Keratinocyte (primary cell): ENCODE results near the gene LRRC37B.
"Not testable (repeated sequence)": the region's sequence is repeated elsewhere in the genome, so short reads cannot be mapped to it uniquely, and the experiment has no call there.

ENCODE experiments used
- EZH2 ChIP-seq: IDR thresholded peaks from one replicate; pipeline ENCODE4 v1.6.1; 2012; ENCODE audit warnings: inconsistent platforms, mild to moderate bottlenecking, low read length, moderate library complexity
- TF ChIP-seq, protein P1 (sequence below), 3 experiments: IDR thresholded peaks in 1 of 3; conservative IDR thresholded peaks in 1 of 3; optimal IDR thresholded peaks in 1 of 3; 2 replicates in 2 of 3; 3 replicates in 1 of 3; pipeline versions ENCODE3 to v1.5.1; 2011; ENCODE audit warnings: low read length in 3 of 3, mild to moderate bottlenecking in 3 of 3, moderate library complexity in 2 of 3, control low read depth in 1 of 3, inconsistent platforms in 1 of 3; ENCODE audit not compliant: insufficient read depth in 2 of 3; ENCODE audit errors: extremely low read depth in 1 of 3

DNA sequence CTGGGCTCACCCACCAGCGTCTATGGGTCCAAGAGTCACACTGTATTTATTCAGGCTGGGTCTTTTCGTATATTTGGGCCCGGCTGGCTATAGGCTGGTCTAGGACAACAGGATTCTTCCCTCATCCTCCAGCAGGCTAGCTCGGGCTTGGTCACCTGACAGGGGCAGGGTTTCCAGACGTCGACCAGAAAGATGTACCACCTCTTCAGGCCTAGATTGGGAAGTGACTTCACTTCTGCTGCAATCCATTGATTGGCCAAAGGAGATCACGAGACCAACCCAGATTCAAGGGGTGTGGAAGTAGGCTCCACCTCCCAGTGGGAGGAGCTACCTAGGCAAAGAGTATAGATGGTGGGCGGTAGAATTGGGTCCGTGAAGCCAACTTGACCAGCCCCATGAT lies 53.5 kb downstream of the LRRC37B start:
- TF ChIP-seq, protein P1, sequence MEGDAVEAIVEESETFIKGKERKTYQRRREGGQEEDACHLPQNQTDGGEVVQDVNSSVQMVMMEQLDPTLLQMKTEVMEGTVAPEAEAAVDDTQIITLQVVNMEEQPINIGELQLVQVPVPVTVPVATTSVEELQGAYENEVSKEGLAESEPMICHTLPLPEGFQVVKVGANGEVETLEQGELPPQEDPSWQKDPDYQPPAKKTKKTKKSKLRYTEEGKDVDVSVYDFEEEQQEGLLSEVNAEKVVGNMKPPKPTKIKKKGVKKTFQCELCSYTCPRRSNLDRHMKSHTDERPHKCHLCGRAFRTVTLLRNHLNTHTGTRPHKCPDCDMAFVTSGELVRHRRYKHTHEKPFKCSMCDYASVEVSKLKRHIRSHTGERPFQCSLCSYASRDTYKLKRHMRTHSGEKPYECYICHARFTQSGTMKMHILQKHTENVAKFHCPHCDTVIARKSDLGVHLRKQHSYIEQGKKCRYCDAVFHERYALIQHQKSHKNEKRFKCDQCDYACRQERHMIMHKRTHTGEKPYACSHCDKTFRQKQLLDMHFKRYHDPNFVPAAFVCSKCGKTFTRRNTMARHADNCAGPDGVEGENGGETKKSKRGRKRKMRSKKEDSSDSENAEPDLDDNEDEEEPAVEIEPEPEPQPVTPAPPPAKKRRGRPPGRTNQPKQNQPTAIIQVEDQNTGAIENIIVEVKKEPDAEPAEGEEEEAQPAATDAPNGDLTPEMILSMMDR (optimal IDR thresholded peaks at IDR 0.05 in 1 of 3, IDR thresholded peaks at IDR 0.05 in 1 of 3, conservative IDR thresholded peaks at IDR 0.05 in 1 of 3; ENCODE audit: extremely low read depth in 1 of 3, insufficient read depth in 2 of 3, low read length in 3 of 3), result not testable (repeated sequence)
- not testable (repeated sequence) for TF ChIP-seq EZH2
